HPDE6-E6E7 (cell line): ENCODE results near the gene NABP1.
A peak's percentile ranks its signal among the peaks of the same experiment; 100 is the strongest.

Experiments used
- DNase-seq: peaks from one replicate; pipeline ENCODE4 v3.0.0; 2011; ENCODE audit warnings: missing footprints; ENCODE audit errors: extremely low spot score

NABP1 gene

GRCh38 chr2:191649519-191649918 is 28.4 kb upstream of the NABP1 start:
- DNase-seq = no peak

- DNase-seq = no peak
These were observed 26.8 kb upstream of the NABP1 start for GRCh38 chr2:191650896-191651773.

- no peak for DNase-seq
These were observed 24.1 kb upstream of the NABP1 start for GRCh38 chr2:191653667-191654391.

GRCh38 chr2:191656391-191656790 is 21.5 kb upstream of the NABP1 start:
- no peak for DNase-seq

- DNase-seq = no peak
These were observed 21.1 kb upstream of the NABP1 start for GRCh38 chr2:191656792-191657191.

GRCh38 chr2:191657977-191658376 is 20.0 kb upstream of the NABP1 start:
- no peak for DNase-seq

- DNase-seq = no peak
These were observed 18.7 kb upstream of the NABP1 start for GRCh38 chr2:191659198-191659597.

GRCh38 chr2:191660575-191660974 is 17.4 kb upstream of the NABP1 start:
- no peak for DNase-seq

GRCh38 chr2:191661097-191661924 is 16.6 kb upstream of the NABP1 start:
- DNase-seq = no peak

- DNase-seq = peak; percentile 27
These were observed 12.9 kb upstream of the NABP1 start for GRCh38 chr2:191664823-191665677.

- no peak for DNase-seq
These were observed 11.7 kb upstream of the NABP1 start for GRCh38 chr2:191666226-191666625.

- DNase-seq = no peak
These were observed 11.2 kb upstream of the NABP1 start for GRCh38 chr2:191666732-191667131.

GRCh38 chr2:191670076-191670475 is 7.9 kb upstream of the NABP1 start:
- DNase-seq = no peak

- DNase-seq = no peak
These were observed 7.1 kb upstream of the NABP1 start for GRCh38 chr2:191670787-191671186.

GRCh38 chr2:191675807-191676721 is 1.9 kb upstream of the NABP1 start:
- no peak for DNase-seq

GRCh38 chr2:191676790-191677645 is 918 bp upstream of the NABP1 start:
- DNase-seq = no peak

- DNase-seq = peak; percentile 45
These were observed 633 bp downstream of the NABP1 start for GRCh38 chr2:191678437-191679100.

- DNase-seq = peak; percentile 47
These were observed 2.1 kb downstream of the NABP1 start for GRCh38 chr2:191679818-191680600.
